Measurements from ENCODE around the gene GPR183. TPM values are rescaled to one million over a fixed set of nuclear protein-coding genes. Genes with fewer than 3 reads are reported as not detected.

GPR183 gene
- total RNA-seq, 4 donors from 2014 or later, result 3.0 to 14.6 (median 6.5) TPM

GRCh38 chr13:99327126-99327525, 19.9 kb upstream of the GPR183 start:
- Histone ChIP-seq H3K27ac (no peak overlapping the region), H3K27me3 (no peaks in the 10 kb centered on the region), H3K4me3 (no peak overlapping the region), H3K4me1 (peaks cover 0 to 5% (median 2%) of the 10 kb centered on the region in 4 donors), H3K36me3 (peaks cover 0 to 24% (median 0%) of the 10 kb centered on the region in 4 donors), H3K9me3 (no peaks in the 10 kb centered on the region)
- WGBS, 2 donors (ENCODE audit: low coverage in 1 of 2), result 88 to 93% methylated on average over 2 of the region's 2 CpGs
- no peak for DNase-seq
- intact Hi-C loops (cut with DNase I; ENCODE audit: low total_unique reads), result no loop called here
- in situ Hi-C loops (cut with MboI; ENCODE audit: low pct_ligation_motif_present in 1 of 4, low pct_unique_long_range_greater_than_20kb in 1 of 4, low sequenced_read_pairs in 3 of 4), result no loop called here
- TF ChIP-seq POLR2AphosphoS5 (IDR thresholded peaks at IDR 0.05) (no peak), POLR2A (IDR thresholded peaks at IDR 0.05) (no peak), CTCF (IDR thresholded peaks at IDR 0.05) (no peak)

- DNase-seq, result no peak
- no peak for TF ChIP-seq POLR2AphosphoS5 (IDR thresholded peaks at IDR 0.05)
- TF ChIP-seq CTCF (IDR thresholded peaks at IDR 0.05), result no peak
- no peak for TF ChIP-seq EP300 (IDR thresholded peaks at IDR 0.05; ENCODE audit: low read depth)
- TF ChIP-seq POLR2A (IDR thresholded peaks at IDR 0.05), result no peak
- Histone ChIP-seq H3K27me3 (no peaks in the 10 kb centered on the region), H3K9me3 (no peaks in the 10 kb centered on the region), H3K27ac (no peak overlapping the region), H3K36me3 (peaks cover 0 to 23% (median 0%) of the 10 kb centered on the region in 4 donors), H3K4me3 (no peak overlapping the region), H3K4me1 (peaks cover 0 to 16% (median 4%) of the 10 kb centered on the region in 4 donors)
- intact Hi-C loops (cut with DNase I; ENCODE audit: low total_unique reads), result no loop called here
- in situ Hi-C loops (cut with MboI; ENCODE audit: low pct_ligation_motif_present in 1 of 4, low pct_unique_long_range_greater_than_20kb in 1 of 4, low sequenced_read_pairs in 3 of 4), result no loop called here
Observed at GRCh38 chr13:99326012-99326411, 18.8 kb upstream of the GPR183 start.

- H3K36me3 ChIP-seq, result peaks cover 0 to 2% (median 0%) of the 10 kb centered on the region in 4 donors
- DNase-seq, result no peak
- in situ Hi-C loops (cut with MboI; ENCODE audit: low pct_ligation_motif_present in 1 of 4, low pct_unique_long_range_greater_than_20kb in 1 of 4, low sequenced_read_pairs in 3 of 4) (no loop called here), intact Hi-C loops (cut with DNase I; ENCODE audit: low total_unique reads) (no loop called here)
- no peaks in the 10 kb centered on the region for H3K27me3 ChIP-seq
- 76 to 94% methylated on average over 3 of the region's 3 CpGs for WGBS, 2 donors (ENCODE audit: low coverage in 1 of 2)
- peaks cover 0 to 26% (median 11%) of the 10 kb centered on the region in 4 donors for H3K4me1 ChIP-seq
- TF ChIP-seq EP300 (IDR thresholded peaks at IDR 0.05; ENCODE audit: low read depth) (no peak), POLR2A (IDR thresholded peaks at IDR 0.05) (no peak)
- no peaks in the 10 kb centered on the region for H3K9me3 ChIP-seq
- H3K27ac ChIP-seq, result peak overlapping the region in 2 of 4 donors; percentile 56 to 60
- H3K4me3 ChIP-seq, result no peak overlapping the region
Observed at GRCh38 chr13:99323488-99323887, 16.3 kb upstream of the GPR183 start.

- intact Hi-C loops (cut with DNase I; ENCODE audit: low total_unique reads), result no loop called here
- WGBS, 2 donors (ENCODE audit: low coverage in 1 of 2), result 63 to 66% methylated on average over 8 to 10 of the region's 10 CpGs
- Histone ChIP-seq H3K27me3 (no peaks in the 10 kb centered on the region), H3K4me1 (peaks cover 0 to 26% (median 11%) of the 10 kb centered on the region in 4 donors), H3K27ac (peak overlapping the region; percentile 56 to 64 (median 60)), H3K4me3 (no peak overlapping the region), H3K9me3 (no peaks in the 10 kb centered on the region), H3K36me3 (no peaks in the 10 kb centered on the region)
- TF ChIP-seq EP300 (IDR thresholded peaks at IDR 0.05; ENCODE audit: low read depth), result no peak
- no peak for TF ChIP-seq POLR2AphosphoS5 (IDR thresholded peaks at IDR 0.05)
- no peak for TF ChIP-seq POLR2A (IDR thresholded peaks at IDR 0.05)
- no peak for TF ChIP-seq CTCF (IDR thresholded peaks at IDR 0.05)
- DNase-seq, result no peak
- in situ Hi-C loops (cut with MboI; ENCODE audit: low pct_ligation_motif_present in 1 of 4, low pct_unique_long_range_greater_than_20kb in 1 of 4, low sequenced_read_pairs in 3 of 4), result no loop called here
Observed at GRCh38 chr13:99322297-99323103, 15.3 kb upstream of the GPR183 start.

Data from transverse colon (tissue), 4 donors.